BE2C (cell line): Measurements from ENCODE around the gene JAK1.
"Not testable (repeated sequence)": the region's sequence is repeated elsewhere in the genome, so short reads cannot be mapped to it uniquely, and the experiment has no call there.

Source experiments
- DNase-seq: peaks from one replicate; pipeline ENCODE4 v3.0.0-alpha.2; 2020
- H3K27me3 ChIP-seq: fragments of 250-450 bp; sonication (Bioruptor Pico); 2 replicates; pipeline ENCODE4 v1.5.1; 2020; ENCODE audit warnings: mild to moderate bottlenecking
- H3K36me3 ChIP-seq: fragments of 250-450 bp; sonication (Bioruptor Pico); 2 replicates; pipeline ENCODE4 v1.5.1; 2020; ENCODE audit warnings: mild to moderate bottlenecking
- H3K4me1 ChIP-seq: fragments of 250-450 bp; sonication (Bioruptor Pico); 2 replicates; pipeline ENCODE4 v1.5.1; 2020
- H3K4me3 ChIP-seq: 2 replicates; pipeline ENCODE4 v1.5.1; 2011; ENCODE audit warnings: low read depth, low read length
- H3K9me3 ChIP-seq: fragments of 250-450 bp; sonication (Bioruptor Pico); 2 replicates; pipeline ENCODE4 v1.5.1; 2020
- TF ChIP-seq, protein P1 (sequence below): IDR thresholded peaks from 2 replicates; pipeline ENCODE4 v1.5.1; 2012; ENCODE audit warnings: mild to moderate bottlenecking, low read depth, low read length

The JAK1 gene

DNA sequence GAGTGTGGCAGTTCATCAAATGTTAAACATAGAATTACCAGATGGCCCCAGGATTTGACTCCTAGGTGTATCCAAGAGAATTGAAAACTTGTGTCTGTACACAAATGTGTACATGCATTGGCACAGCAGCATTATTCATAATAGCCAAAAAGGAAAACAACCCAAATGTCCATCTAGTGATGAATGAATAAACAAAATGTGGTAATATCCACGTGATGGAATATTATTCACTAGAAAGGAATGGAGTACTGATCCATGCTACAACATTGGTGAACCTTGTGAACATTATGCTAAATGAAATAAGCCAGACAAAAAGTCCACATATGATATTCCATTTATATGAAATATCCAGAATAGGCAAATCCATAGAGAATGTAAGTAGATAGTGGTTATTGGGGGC, 143.7 kb downstream of the JAK1 start:
- TF ChIP-seq, protein P1, sequence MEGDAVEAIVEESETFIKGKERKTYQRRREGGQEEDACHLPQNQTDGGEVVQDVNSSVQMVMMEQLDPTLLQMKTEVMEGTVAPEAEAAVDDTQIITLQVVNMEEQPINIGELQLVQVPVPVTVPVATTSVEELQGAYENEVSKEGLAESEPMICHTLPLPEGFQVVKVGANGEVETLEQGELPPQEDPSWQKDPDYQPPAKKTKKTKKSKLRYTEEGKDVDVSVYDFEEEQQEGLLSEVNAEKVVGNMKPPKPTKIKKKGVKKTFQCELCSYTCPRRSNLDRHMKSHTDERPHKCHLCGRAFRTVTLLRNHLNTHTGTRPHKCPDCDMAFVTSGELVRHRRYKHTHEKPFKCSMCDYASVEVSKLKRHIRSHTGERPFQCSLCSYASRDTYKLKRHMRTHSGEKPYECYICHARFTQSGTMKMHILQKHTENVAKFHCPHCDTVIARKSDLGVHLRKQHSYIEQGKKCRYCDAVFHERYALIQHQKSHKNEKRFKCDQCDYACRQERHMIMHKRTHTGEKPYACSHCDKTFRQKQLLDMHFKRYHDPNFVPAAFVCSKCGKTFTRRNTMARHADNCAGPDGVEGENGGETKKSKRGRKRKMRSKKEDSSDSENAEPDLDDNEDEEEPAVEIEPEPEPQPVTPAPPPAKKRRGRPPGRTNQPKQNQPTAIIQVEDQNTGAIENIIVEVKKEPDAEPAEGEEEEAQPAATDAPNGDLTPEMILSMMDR: no peak

DNA sequence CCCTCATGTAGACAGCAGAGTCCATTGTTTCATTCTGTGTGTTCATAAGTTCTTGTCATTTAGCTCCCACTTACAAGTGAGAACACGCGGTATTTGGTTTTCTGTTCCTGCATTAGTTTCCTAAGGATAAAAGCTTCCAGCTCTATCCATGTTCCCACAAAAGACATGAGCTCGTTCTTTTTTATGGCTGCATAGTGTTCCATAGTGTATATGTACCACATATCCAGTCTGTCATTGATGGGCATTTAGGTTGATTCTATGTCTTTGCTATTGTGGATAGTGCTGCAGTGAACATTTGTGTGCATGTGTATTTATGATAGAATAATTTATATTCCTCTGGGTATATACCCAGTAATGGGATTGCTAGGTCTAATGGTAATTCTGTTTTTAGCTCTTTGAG, 145.8 kb downstream of the JAK1 start:
- not testable (repeated sequence) for H3K4me3 ChIP-seq, H3K36me3 ChIP-seq, H3K27me3 ChIP-seq, DNase-seq, H3K9me3 ChIP-seq, H3K4me1 ChIP-seq

More for the DNA sequence above, 143.7 kb downstream of the JAK1 start:
- H3K4me1 ChIP-seq: no peaks in the 10 kb centered on the region
- no peaks in the 10 kb centered on the region for H3K9me3 ChIP-seq
- H3K27me3 ChIP-seq: no peaks in the 10 kb centered on the region
- no peak overlapping the region for H3K4me3 ChIP-seq
- no peak for DNase-seq
- H3K36me3 ChIP-seq: no peaks in the 10 kb centered on the region

DNA sequence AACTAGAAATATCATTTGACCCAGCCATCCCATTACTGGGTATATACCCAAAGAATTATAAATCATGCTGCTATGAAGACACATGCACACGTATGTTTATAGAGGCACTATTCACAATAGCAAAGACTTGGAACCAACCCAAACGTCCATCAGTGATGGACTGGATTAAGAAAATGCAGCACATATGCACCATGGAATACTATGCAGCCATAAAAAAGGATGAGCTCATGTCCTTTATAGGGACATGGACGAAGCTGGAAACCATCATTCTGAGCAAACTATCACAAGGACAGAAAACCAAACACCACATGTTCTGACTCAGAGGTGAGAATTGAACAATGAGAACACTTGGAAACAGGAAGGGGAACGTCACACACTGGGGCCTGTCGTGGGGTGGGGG, 149.0 kb downstream of the JAK1 start:
- H3K9me3 ChIP-seq, H3K4me3 ChIP-seq, H3K27me3 ChIP-seq, H3K36me3 ChIP-seq, DNase-seq, H3K4me1 ChIP-seq: not testable (repeated sequence)

DNA sequence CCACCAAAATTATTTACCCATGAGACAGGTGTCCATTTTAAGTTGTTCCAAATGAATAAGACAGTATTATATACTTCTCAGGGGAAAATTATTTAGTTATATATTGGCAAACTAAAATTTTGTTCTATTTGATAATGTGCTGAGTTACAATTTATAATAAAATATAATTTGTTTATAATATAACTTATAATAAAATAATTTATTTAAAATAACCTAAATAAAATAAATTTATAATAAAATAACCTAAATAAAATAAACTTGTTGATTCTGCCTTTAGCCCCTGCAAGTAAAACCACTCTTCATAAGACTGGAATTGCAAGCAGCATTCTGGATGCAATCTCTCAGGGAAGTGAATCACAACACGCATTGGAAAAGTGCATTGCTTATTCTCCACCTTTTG, 151.9 kb downstream of the JAK1 start:
- H3K36me3 ChIP-seq: no peaks in the 10 kb centered on the region
- DNase-seq: no peak
- no peaks in the 10 kb centered on the region for H3K9me3 ChIP-seq
- H3K27me3 ChIP-seq: no peaks in the 10 kb centered on the region
- no peak overlapping the region for H3K4me3 ChIP-seq
- TF ChIP-seq, protein P1: no peak
- no peaks in the 10 kb centered on the region for H3K4me1 ChIP-seq

DNA sequence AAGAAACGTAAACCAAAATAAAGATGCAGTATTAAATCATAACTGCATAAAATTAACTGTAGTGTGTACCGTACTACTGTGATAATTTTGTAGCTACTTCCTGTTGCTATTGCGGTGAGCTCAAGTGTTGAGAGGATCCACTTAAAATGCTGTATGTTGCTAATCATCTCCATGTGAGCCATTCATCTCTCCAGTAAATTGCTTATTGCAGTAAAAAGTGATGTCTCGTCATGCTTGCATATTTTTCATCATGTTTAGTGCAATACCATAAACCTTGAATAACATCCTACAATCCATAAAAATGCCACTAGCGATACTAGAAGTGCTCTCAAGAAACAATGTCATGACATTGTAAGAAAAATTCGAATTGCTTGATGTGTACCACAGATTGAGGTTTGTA, 155.2 kb downstream of the JAK1 start:
- Histone ChIP-seq H3K4me3 (no peak overlapping the region), H3K36me3 (no peaks in the 10 kb centered on the region), H3K27me3 (no peaks in the 10 kb centered on the region), H3K9me3 (no peaks in the 10 kb centered on the region), H3K4me1 (no peaks in the 10 kb centered on the region)
- TF ChIP-seq, protein P1: no peak
- no peak for DNase-seq

DNA sequence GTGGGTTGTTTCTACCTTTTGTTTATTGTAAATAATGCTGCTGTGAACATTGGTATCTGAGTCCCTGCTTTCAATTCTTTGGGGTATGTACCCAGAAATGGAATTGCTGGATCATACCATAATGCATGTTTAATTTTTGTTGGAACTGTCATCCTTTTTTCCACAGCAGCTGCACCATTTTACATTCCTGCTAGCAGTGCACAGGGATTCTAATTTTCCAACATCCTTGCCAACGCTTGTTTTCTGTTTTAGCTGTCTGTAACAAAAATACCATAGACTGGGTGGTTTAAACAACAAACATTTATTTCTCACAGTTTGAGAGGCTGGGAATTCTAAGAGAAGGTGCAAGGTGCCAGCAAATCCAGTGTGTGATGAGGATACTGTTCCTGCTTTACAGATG, 156.3 kb downstream of the JAK1 start:
- no peak overlapping the region for H3K4me3 ChIP-seq
- no peaks in the 10 kb centered on the region for H3K4me1 ChIP-seq
- H3K9me3 ChIP-seq: no peaks in the 10 kb centered on the region
- TF ChIP-seq, protein P1: no peak
- H3K36me3 ChIP-seq: no peaks in the 10 kb centered on the region
- no peak for DNase-seq
- no peaks in the 10 kb centered on the region for H3K27me3 ChIP-seq

DNA sequence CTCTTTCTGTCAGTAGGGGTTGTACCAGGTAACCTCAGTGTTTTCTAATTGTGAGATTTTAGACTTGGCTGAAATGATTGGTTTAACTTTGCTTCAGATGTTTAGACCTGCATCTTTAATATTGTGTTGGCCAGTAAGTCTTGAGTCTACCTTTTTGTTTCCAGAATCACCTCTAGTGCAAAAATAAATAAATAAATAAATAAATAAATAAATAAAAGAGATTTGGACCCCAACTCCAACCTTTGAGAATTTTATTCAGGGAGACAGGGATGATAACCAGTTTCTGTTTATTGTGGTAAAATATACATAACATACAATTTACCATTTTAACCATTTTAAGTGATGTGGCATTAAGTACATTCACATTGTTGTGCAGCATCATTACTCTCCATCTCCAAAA, 157.0 kb downstream of the JAK1 start:
- TF ChIP-seq, protein P1: no peak
- no peaks in the 10 kb centered on the region for H3K36me3 ChIP-seq

More for the DNA sequence above, 157.0 kb downstream of the JAK1 start:
- no peaks in the 10 kb centered on the region for H3K4me1 ChIP-seq
- no peak for DNase-seq
- H3K9me3 ChIP-seq: no peaks in the 10 kb centered on the region
- H3K4me3 ChIP-seq: no peak overlapping the region
- no peaks in the 10 kb centered on the region for H3K27me3 ChIP-seq
